NB4 (cell line): Measurements from ENCODE around the gene ZNF418.

Source experiments
- DNase-seq: peaks from one replicate; pipeline ENCODE4 v3.0.0; 2010; ENCODE audit warnings: low read depth
- H3K4me3 ChIP-seq: one replicate; pipeline ENCODE4 v1.5.1; 2011; ENCODE audit warnings: mild to moderate bottlenecking, low read depth, low read length, moderate library complexity
- MYC ChIP-seq: IDR thresholded peaks from 2 replicates; pipeline ENCODE4 v1.6.1; 2011; ENCODE audit warnings: low read depth, low read length
- POLR2A ChIP-seq: IDR thresholded peaks from 2 replicates; pipeline ENCODE4 v1.6.1; 2011; ENCODE audit warnings: mild to moderate bottlenecking; ENCODE audit not compliant: insufficient read length; ENCODE audit errors: extremely low read depth
- TF ChIP-seq, protein P1 (sequence below): IDR thresholded peaks from 2 replicates; pipeline ENCODE4 v1.6.1; 2011; ENCODE audit warnings: low read depth, low read length
- TF ChIP-seq, protein P2 (sequence below): IDR thresholded peaks from one replicate; pipeline ENCODE4 v1.5.1; 2012; ENCODE audit warnings: low read depth, low read length

The ZNF418 gene

DNA sequence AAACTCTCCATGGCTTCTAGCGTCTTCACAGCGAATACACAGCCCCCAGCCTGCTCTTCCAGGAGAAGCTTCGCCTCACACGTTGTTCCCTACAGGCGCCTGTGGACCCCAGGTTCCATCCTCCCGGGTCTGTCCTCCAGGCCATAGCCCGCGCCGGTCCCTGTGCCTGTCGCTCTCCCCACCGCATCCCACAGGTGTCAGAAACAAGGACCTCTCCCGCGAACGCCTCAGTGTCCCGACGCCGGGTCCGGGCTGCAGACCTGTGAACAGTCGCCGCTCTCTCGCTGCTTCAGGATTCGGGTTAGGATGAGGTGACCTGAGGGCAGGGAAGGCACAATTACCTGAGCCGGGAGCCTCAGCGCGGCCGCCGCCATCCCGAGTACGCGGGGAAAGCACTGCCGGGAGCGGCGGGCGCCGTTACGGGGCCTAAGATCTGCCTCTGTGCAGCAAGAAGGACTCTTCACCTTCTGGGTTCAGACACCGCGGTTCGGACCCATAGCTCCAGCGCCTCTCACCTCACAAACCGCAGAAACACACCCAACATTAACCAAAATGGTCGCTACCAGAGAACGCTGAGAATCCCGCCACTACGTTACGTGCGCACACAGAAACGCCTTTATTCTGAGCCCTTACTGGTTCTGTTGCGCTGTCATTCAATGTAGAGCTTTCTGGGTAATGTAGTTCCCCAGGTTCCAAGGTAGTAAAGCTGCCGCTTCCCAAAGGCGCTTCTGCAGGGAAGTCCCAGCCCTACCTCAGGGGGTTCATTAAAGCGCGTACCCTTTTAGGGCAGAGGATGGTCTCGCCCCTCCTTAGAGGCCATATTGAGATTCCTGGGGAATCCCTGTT is at the start of gene ZNF418:
Gene ZNF418, minus strand, starts transcription at position 583 of the 846 bp plus-strand sequence. CDS start 1,580 bp downstream, outside the sequence.
- TF ChIP-seq, protein P1, sequence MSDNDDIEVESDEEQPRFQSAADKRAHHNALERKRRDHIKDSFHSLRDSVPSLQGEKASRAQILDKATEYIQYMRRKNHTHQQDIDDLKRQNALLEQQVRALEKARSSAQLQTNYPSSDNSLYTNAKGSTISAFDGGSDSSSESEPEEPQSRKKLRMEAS, result no peak
- TF ChIP-seq POLR2A (no peak), MYC (no peak)
- TF ChIP-seq, protein P2, sequence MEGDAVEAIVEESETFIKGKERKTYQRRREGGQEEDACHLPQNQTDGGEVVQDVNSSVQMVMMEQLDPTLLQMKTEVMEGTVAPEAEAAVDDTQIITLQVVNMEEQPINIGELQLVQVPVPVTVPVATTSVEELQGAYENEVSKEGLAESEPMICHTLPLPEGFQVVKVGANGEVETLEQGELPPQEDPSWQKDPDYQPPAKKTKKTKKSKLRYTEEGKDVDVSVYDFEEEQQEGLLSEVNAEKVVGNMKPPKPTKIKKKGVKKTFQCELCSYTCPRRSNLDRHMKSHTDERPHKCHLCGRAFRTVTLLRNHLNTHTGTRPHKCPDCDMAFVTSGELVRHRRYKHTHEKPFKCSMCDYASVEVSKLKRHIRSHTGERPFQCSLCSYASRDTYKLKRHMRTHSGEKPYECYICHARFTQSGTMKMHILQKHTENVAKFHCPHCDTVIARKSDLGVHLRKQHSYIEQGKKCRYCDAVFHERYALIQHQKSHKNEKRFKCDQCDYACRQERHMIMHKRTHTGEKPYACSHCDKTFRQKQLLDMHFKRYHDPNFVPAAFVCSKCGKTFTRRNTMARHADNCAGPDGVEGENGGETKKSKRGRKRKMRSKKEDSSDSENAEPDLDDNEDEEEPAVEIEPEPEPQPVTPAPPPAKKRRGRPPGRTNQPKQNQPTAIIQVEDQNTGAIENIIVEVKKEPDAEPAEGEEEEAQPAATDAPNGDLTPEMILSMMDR, result no peak
- DNase-seq, result no peak
- no peak within 1 kb of the TSS for H3K4me3 ChIP-seq

DNA sequence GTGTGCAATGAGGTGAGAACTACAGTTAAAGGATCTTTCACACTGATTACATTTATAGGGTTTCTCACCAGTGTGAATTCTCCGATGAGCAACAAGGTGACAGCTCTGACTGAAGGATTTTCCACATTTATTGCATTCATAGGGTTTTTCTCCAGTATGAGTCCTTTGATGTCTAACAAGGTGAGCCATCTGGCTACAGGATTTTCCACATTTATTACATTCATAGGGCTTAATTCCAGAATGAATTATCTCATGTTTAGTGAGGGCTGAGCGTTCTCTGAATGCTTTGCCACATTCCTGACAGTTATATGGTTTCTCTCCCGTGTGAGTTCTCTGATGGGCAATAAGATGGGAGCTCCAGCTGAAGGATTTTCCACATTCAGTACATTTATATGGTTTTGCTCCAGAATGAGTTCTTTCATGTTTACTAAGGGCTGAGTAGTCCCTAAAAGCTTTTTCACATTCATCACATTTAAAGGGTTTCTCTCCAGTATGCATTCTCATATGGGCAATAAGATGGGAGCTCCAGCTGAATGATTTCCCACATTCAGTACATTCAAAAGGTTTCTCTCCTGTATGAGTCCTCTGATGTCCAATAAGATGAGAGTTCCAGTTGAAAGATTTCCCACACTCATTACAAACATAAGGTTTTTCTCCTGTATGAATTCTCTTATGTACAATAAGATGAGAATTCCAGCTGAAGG is 43.5 kb upstream of the ZNF418 start:
- no peak for DNase-seq
- TF ChIP-seq, protein P2, result no peak
- TF ChIP-seq MYC, result no peak
- TF ChIP-seq, protein P1, result no peak
- TF ChIP-seq POLR2A, result no peak
- H3K4me3 ChIP-seq, result no peak overlapping the region

DNA sequence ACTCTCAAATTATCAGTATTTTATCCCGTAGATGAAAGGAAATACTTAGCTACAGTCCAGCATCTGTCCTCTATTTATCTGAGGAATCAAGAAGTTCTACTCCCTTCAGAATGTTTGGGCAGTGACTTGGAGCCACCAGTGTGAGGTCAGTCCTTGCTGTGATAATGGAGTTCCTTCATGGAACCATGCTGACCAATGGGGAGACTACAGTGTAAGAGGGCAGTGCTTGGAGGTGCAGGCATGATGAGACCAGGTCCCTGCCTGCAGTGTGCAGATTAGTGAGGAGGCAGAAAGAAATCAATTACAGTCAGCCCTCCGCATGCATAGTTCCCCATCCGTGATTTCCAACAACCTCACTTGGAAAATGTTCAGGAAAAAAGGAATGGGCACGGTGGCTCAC is 39.2 kb upstream of the ZNF418 start, which contains the start of gene C19orf18:
Gene C19orf18, minus strand, starts transcription at position 101 of the 400 bp plus-strand sequence. CDS start 102 bp downstream, outside the sequence.
- no peak for DNase-seq
- TF ChIP-seq MYC, result no peak
- TF ChIP-seq POLR2A, result no peak
- TF ChIP-seq, protein P1, result no peak
- TF ChIP-seq, protein P2, result no peak
- H3K4me3 ChIP-seq, result no peak within 1 kb of the TSS

DNA sequence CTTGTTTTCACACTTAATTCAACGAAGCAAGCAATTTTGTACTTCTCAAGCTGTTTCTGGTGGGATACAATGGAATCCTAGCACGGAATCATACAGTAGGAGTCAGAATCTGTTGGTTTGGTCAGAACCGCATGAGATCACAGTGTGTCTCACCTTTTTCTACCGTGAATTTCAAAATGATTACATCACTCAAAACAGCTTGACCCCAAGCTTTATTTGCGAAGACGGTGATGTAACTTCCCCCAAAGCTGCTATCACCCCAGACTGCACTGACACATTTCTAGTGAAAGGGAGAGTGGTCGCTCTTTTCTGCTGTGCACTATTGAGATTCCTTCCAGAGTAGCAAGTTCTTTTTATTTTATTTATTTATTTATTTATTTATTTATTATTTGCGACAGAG is 29.6 kb upstream of the ZNF418 start:
- no peak for DNase-seq
- H3K4me3 ChIP-seq, result no peak overlapping the region
- no peak for TF ChIP-seq MYC
- no peak for TF ChIP-seq POLR2A
- TF ChIP-seq, protein P1, result no peak
- TF ChIP-seq, protein P2, result no peak

DNA sequence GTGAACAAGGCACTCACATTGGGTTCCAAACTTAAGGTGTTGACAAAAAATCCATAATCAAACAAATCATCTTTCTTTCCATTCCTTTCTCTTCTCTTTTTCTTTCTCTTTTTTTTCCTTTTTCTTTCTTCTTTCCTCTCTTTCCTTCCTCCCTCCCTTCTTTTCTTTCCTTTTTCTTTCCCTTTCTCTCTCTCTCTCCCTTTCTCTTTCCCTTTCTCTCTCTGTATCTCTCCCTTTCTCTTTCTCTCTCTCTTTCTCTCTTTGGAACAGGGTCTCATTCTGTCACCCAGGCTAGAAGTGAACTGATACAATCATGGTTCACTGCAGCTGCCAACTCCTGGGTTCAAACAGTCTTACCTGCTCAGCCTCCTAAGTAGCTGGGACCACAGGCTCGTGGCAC is 26.6 kb upstream of the ZNF418 start:
- TF ChIP-seq MYC, result no peak
- TF ChIP-seq, protein P2, result no peak
- TF ChIP-seq, protein P1, result no peak
- TF ChIP-seq POLR2A, result no peak
- no peak for DNase-seq
- H3K4me3 ChIP-seq, result no peak overlapping the region
